ENCODE measurements around the gene MYMX.
"Not testable (repeated sequence)": the region's sequence is repeated elsewhere in the genome, so short reads cannot be mapped to it uniquely, and the experiment has no call there.

The MYMX gene

DNA sequence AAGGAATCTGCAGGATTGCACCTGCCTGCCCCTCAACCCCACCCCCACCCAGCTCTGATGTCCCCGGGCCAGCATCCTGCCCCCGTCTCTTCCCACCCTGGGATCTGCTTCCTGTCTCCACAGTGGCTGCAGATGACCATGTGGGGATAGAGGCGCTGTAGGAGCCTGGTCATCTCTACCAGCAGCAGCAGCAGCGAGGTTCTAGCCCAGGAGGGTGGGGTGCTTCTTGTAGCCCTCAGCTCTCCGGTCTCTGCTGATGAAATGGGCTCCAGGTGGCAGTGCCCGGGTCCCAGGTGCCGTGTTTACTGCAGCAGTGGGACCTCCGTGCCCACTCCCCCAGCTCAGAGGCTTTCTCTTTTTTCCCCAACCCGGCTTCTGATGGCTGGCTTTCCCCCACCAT, 32.9 kb upstream of the MYMX start:
- H3K4me1 ChIP-seq (ENCODE audit: low read length) = peaks cover 18% of the 10 kb centered on the region
- H2AFZ ChIP-seq (ENCODE audit: low read depth, low read length) = no peak overlapping the region

DNA sequence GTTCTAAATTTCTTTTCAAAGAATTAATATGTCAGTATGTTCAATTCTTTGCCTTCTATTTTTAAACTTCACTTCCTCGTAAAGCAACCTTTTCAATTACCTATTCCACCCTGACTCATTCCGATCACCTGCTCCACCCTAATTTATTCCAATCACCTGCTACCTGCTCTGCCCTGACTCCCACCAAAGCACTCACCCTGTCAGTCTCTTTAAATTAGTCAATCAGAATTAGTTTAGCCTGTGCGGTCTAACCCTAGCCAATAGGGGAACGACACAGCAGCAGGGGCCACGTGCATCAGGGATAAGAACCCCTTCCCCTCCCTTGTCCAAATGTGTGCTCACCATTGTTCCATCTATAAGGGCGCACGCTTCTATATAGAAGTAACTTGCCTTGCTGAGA, 31.4 kb upstream of the MYMX start:
- H3K79me2 ChIP-seq (ENCODE audit: low read length); H3K9me3 ChIP-seq (ENCODE audit: insufficient read depth, low read length); H3K27ac ChIP-seq (ENCODE audit: low read length); H3K4me3 ChIP-seq (ENCODE audit: low read length); H2AFZ ChIP-seq (ENCODE audit: low read depth, low read length); H4K20me1 ChIP-seq (ENCODE audit: insufficient read depth, low read length); H3K36me3 ChIP-seq (replicated peaks; ENCODE audit: low read depth, low read length); H3K9ac ChIP-seq (ENCODE audit: low read length): not testable (repeated sequence)
- H3K4me1 ChIP-seq (ENCODE audit: low read length) = peaks cover 27% of the 10 kb centered on the region
- H3K4me2 ChIP-seq (ENCODE audit: low read length) = peak overlapping the region; percentile 15; the same call in 1 of the 2 replicates
- H3K27me3 ChIP-seq (ENCODE audit: low read depth, low read length) = peaks cover 14% of the 10 kb centered on the region; the same call in 1 of the 2 replicates

More for the DNA sequence above, 32.9 kb upstream of the MYMX start:
- TF ChIP-seq EZH2phosphoT487 (IDR thresholded peaks at IDR 0.05; ENCODE audit: low read depth) = no peak
- TF ChIP-seq, protein P1, sequence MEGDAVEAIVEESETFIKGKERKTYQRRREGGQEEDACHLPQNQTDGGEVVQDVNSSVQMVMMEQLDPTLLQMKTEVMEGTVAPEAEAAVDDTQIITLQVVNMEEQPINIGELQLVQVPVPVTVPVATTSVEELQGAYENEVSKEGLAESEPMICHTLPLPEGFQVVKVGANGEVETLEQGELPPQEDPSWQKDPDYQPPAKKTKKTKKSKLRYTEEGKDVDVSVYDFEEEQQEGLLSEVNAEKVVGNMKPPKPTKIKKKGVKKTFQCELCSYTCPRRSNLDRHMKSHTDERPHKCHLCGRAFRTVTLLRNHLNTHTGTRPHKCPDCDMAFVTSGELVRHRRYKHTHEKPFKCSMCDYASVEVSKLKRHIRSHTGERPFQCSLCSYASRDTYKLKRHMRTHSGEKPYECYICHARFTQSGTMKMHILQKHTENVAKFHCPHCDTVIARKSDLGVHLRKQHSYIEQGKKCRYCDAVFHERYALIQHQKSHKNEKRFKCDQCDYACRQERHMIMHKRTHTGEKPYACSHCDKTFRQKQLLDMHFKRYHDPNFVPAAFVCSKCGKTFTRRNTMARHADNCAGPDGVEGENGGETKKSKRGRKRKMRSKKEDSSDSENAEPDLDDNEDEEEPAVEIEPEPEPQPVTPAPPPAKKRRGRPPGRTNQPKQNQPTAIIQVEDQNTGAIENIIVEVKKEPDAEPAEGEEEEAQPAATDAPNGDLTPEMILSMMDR (IDR thresholded peaks at IDR 0.05; ENCODE audit: low read depth, low read length) = no peak
- no peaks in the 10 kb centered on the region for H3K36me3 ChIP-seq (replicated peaks; ENCODE audit: low read depth, low read length)
- H3K4me3 ChIP-seq (ENCODE audit: low read length) = no peak overlapping the region
- no peak overlapping the region for H3K27ac ChIP-seq (ENCODE audit: low read length)
- no peak overlapping the region for H3K4me2 ChIP-seq (ENCODE audit: low read length)
- no peaks in the 10 kb centered on the region for H3K9me3 ChIP-seq (ENCODE audit: insufficient read depth, low read length)
- peaks cover 10% of the 10 kb centered on the region; the same call in 1 of the 2 replicates for H3K27me3 ChIP-seq (ENCODE audit: low read depth, low read length)
- H3K79me2 ChIP-seq (ENCODE audit: low read length) = no peaks in the 10 kb centered on the region
- no peaks in the 10 kb centered on the region for H4K20me1 ChIP-seq (ENCODE audit: insufficient read depth, low read length)
- H3K9ac ChIP-seq (ENCODE audit: low read length) = no peak overlapping the region

DNA sequence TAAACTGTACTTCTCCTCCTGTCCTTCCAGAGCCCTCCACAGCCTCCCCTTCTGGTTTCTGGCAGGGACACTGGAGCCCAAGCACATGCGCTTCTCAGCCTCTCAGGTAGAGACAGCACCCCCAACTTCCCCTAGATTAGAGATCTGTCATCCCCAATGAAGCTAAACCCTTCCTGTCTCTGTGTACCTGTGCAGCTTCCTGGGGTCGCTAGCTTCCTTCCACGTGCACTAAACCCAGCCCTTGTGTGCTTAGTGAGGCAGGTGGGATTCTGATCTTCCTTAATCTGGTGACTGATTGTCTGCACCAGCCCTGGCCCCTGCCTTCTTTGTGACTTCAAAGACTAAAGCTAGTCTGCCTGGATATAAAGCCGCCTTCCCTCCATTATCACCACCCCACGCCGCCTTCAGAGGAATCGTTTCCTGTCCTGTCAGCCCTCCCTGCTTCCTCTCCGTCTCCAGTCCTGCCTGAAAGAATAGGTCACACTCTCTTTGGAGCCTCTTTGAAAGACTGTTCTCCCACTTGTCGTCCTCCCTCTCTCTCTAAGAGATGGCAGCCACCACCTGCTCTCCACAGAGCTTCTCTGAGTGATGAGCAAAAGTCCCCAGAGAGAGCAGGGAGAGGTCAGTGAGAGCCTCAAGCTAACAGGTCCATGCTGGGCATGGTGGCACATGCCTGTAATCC, 30.6 kb upstream of the MYMX start:
- Histone ChIP-seq H3K79me2 (ENCODE audit: low read length) (no peaks in the 10 kb centered on the region), H4K20me1 (ENCODE audit: insufficient read depth, low read length) (no peaks in the 10 kb centered on the region), H3K36me3 (replicated peaks; ENCODE audit: low read depth, low read length) (no peaks in the 10 kb centered on the region), H3K27me3 (ENCODE audit: low read depth, low read length) (peaks cover 14% of the 10 kb centered on the region; the same call in 1 of the 2 replicates), H3K4me2 (ENCODE audit: low read length) (peak overlapping the region; percentile 15), H3K9ac (ENCODE audit: low read length) (no peak overlapping the region), H2AFZ (ENCODE audit: low read depth, low read length) (peak overlapping the region; percentile 12; the same call in 1 of the 2 replicates), H3K4me3 (ENCODE audit: low read length) (no peak overlapping the region), H3K4me1 (ENCODE audit: low read length) (peaks cover 32% of the 10 kb centered on the region), H3K9me3 (ENCODE audit: insufficient read depth, low read length) (no peaks in the 10 kb centered on the region), H3K27ac (ENCODE audit: low read length) (no peak overlapping the region)
- TF ChIP-seq, protein P1 (IDR thresholded peaks at IDR 0.05; ENCODE audit: low read depth, low read length) = no peak
- no peak for TF ChIP-seq EZH2phosphoT487 (IDR thresholded peaks at IDR 0.05; ENCODE audit: low read depth)

DNA sequence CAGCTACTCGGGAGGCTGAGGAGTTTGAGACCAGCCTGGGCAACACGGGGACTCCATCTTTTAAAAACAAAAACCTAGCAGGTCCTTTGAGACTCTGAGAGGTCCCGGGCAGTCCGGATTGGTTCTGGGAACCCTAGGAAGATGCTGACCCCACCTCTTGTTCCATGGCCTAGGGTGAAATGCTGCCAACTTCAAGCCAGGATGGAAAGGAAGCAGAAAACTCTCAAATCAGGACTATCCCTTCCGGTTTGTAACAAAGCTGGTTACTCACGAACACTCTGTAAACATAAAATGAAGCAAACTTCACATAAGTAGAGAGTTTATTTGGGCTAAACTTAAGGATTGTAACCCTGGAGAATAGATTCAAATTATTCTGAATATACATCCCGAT, 30.1 kb upstream of the MYMX start:
- H3K9ac ChIP-seq (ENCODE audit: low read length) = no peak overlapping the region
- H3K36me3 ChIP-seq (replicated peaks; ENCODE audit: low read depth, low read length) = no peaks in the 10 kb centered on the region
- no peak overlapping the region for H3K4me2 ChIP-seq (ENCODE audit: low read length)
- TF ChIP-seq EZH2phosphoT487 (IDR thresholded peaks at IDR 0.05; ENCODE audit: low read depth) = no peak
- TF ChIP-seq, protein P1 (IDR thresholded peaks at IDR 0.05; ENCODE audit: low read depth, low read length) = no peak
- peaks cover 37% of the 10 kb centered on the region for H3K4me1 ChIP-seq (ENCODE audit: low read length)
- H3K9me3 ChIP-seq (ENCODE audit: insufficient read depth, low read length) = no peaks in the 10 kb centered on the region
- no peak overlapping the region for H3K27ac ChIP-seq (ENCODE audit: low read length)
- H4K20me1 ChIP-seq (ENCODE audit: insufficient read depth, low read length) = no peaks in the 10 kb centered on the region
- H3K4me3 ChIP-seq (ENCODE audit: low read length) = no peak overlapping the region
- peak overlapping the region; percentile 12; the same call in 1 of the 2 replicates for H2AFZ ChIP-seq (ENCODE audit: low read depth, low read length)
- H3K79me2 ChIP-seq (ENCODE audit: low read length) = no peaks in the 10 kb centered on the region
- peaks cover 14% of the 10 kb centered on the region; the same call in 1 of the 2 replicates for H3K27me3 ChIP-seq (ENCODE audit: low read depth, low read length)
